ENCODE measurements around the gene ZDHHC12.

The ZDHHC12 gene

GRCh38 chr9:128712451-128713410, 11.2 kb downstream of the ZDHHC12 start:
- DNase-seq (ENCODE audit: low read depth): no peak
- H3K4me3 ChIP-seq (ENCODE audit: low read length): no peak overlapping the region

GRCh38 chr9:128707446-128707845, 16.5 kb downstream of the ZDHHC12 start:
- no peak overlapping the region for H3K4me3 ChIP-seq (ENCODE audit: low read length)
- no peak for TF ChIP-seq CTCF (IDR thresholded peaks at IDR 0.05; ENCODE audit: insufficient read depth, low read depth, low read length, missing control alignments)
- no peak for DNase-seq (ENCODE audit: low read depth)

More at GRCh38 chr9:128712451-128713410, 11.2 kb downstream of the ZDHHC12 start:
- no peak for TF ChIP-seq CTCF (IDR thresholded peaks at IDR 0.05; ENCODE audit: insufficient read depth, low read depth, low read length, missing control alignments)

GRCh38 chr9:128706671-128707381, 17.1 kb downstream of the ZDHHC12 start:
- DNase-seq (ENCODE audit: low read depth): no peak
- H3K4me3 ChIP-seq (ENCODE audit: low read length): no peak overlapping the region
- TF ChIP-seq CTCF (IDR thresholded peaks at IDR 0.05; ENCODE audit: insufficient read depth, low read depth, low read length, missing control alignments): no peak

- no peak for DNase-seq (ENCODE audit: low read depth)
- H3K4me3 ChIP-seq (ENCODE audit: low read length): no peak overlapping the region
- TF ChIP-seq CTCF (IDR thresholded peaks at IDR 0.05; ENCODE audit: insufficient read depth, low read depth, low read length, missing control alignments): no peak
These were observed 17.9 kb downstream of the ZDHHC12 start for GRCh38 chr9:128706045-128706444.

GRCh38 chr9:128705051-128705965, 18.6 kb downstream of the ZDHHC12 start:
- TF ChIP-seq CTCF (IDR thresholded peaks at IDR 0.05; ENCODE audit: insufficient read depth, low read depth, low read length, missing control alignments): no peak
- no peak overlapping the region for H3K4me3 ChIP-seq (ENCODE audit: low read length)
- no peak for DNase-seq (ENCODE audit: low read depth)

GRCh38 chr9:128704356-128704670, 19.6 kb downstream of the ZDHHC12 start:
- H3K4me3 ChIP-seq (ENCODE audit: low read length): no peak overlapping the region
- no peak for DNase-seq (ENCODE audit: low read depth)
- TF ChIP-seq CTCF (IDR thresholded peaks at IDR 0.05; ENCODE audit: insufficient read depth, low read depth, low read length, missing control alignments): no peak
